Heart left ventricle (tissue), 16 donors: Measurements from ENCODE around the gene H19. TPM values are rescaled to one million over a fixed set of nuclear protein-coding genes. Genes with fewer than 3 reads are reported as not detected.

Source experiments
- ATAC-seq, 4 donors: fragments of 200-7000 bp; cut with Tn5 transposase; one replicate each; pipeline ENCODE4 v1.9.1; 2020 to 2022; ENCODE audit warnings: moderate library complexity in 4 of 4, mild to moderate bottlenecking in 3 of 4, moderate number of reproducible peaks in 1 of 4
- DNase-seq, 5 donors: peaks; one replicate each; pipeline ENCODE4 v3.0.0-alpha.2; 2020
- H3K27ac ChIP-seq, 12 donors: fragments of 200-600 bp; sonication (generic) in 4 of 12; one replicate each; pipeline versions ENCODE4 v1.5.0 to v1.8.0; 2016 to 2022; ENCODE audit warnings: mild to moderate bottlenecking in 2 of 12
- H3K27me3 ChIP-seq, 9 donors: fragments of 200-600 bp; sonication (generic) in 2 of 9; one replicate each; pipeline versions ENCODE4 v1.5.1 to v1.8.0; 2016 to 2022; ENCODE audit warnings: mild to moderate bottlenecking in 3 of 9
- H3K36me3 ChIP-seq, 9 donors: fragments of 200-600 bp; sonication (generic) in 2 of 9; one replicate each; pipeline versions ENCODE4 v1.5.0 to v1.8.0; 2018 to 2022; ENCODE audit warnings: mild to moderate bottlenecking in 2 of 9
- H3K4me1 ChIP-seq, 12 donors: fragments of 200-600 bp; sonication (generic) in 4 of 12; one replicate each; pipeline versions ENCODE4 v1.5.0 to v1.8.0; 2016 to 2022; ENCODE audit warnings: mild to moderate bottlenecking in 3 of 12
- H3K4me3 ChIP-seq, 12 donors: fragments of 200-600 bp; sonication (generic) in 4 of 12; one replicate each; pipeline versions ENCODE4 v1.5.0 to v1.8.0; 2017 to 2022; ENCODE audit warnings: mild to moderate bottlenecking in 9 of 12, moderate library complexity in 4 of 12
- H3K9me3 ChIP-seq, 12 donors: fragments of 200-600 bp; sonication (generic) in 4 of 12; one replicate each; pipeline versions ENCODE4 v1.5.0 to v1.8.0; 2016 to 2022; ENCODE audit warnings: mild to moderate bottlenecking in 1 of 12
- POLR2A ChIP-seq, 2 donors: fragments of 450-650 bp; IDR thresholded peaks; one replicate each; pipeline ENCODE4 v1.6.1; 2017; ENCODE audit warnings: antibody characterized with exemption in 2 of 2, mild to moderate bottlenecking in 2 of 2, moderate library complexity in 2 of 2
- WGBS, 4 donors: extraction: QIAGEN DNeasy Blood & Tissue Kit in 2 of 4; methylation state at CpG; one replicate each; pipeline versions ENCODE4 v1.1.5 to v1.1.7; 2013 to 2018; 5-methylcytosine and 5-hydroxymethylcytosine counted together
- intact Hi-C, 10 donors: fragments of 100-400 bp; cut with DNase I; formaldehyde crosslinking; loops; one replicate each; pipeline versions ENCODE4 v1.11.1 to v1.14.2; 2022
- polyA plus RNA-seq, 2 donors: library from polyadenylated mRNA; stranded (reverse); fragments of 200-250 nt; gene quantifications; one replicate each; pipeline ENCODE4 v1.2.3, GENCODE V29; 2013
- total RNA-seq, 9 donors: library from RNA; depleted of rRNA in 2 of 9; stranded (reverse); fragments of >200 nt in 2 of 9; fragmentation: NEBNext Ultra II Directional in 3 of 9; extraction: Animal tissue kit (Norgen Biotek cat#: 25700) in 3 of 9; gene quantifications; one replicate each; pipeline versions ENCODE4 v1.1.0 to v1.2.4, GENCODE V29; 2016 to 2023
- TF ChIP-seq, protein P1 (sequence below), 12 donors: fragments of 200-600 bp; sonication (generic) in 4 of 12; IDR thresholded peaks; one replicate each; pipeline versions ENCODE4 v1.5.0 to v1.8.0; 2018 to 2022; ENCODE audit warnings: antibody characterized with exemption in 12 of 12, mild to moderate bottlenecking in 5 of 12
- donor health status: ischemic (EF 13 %, LVEDD 7.1; RV severe dilation, severe dysfunction).
- donor health status: healthy with polysubstance abuse.
- donor health status: DM: no; HTN: yes; CAD: no.
- donor health status: DM: no; HTN: no; CAD: no.
- donor health status: ischemic (EF 25% LVEDD 6.9; RV normal size, moderate dysfunction).
- donor health status: ischemic (EF 25% LVEDD 5.7; RV mildly dilated, moderate dysfunction).
- donor health status: healthy.
- donor health status: DM: yes; HTN: yes; CAD: no.
- donor health status: ischemic (EF 35%, LVEDD 5.7; RV mildly dilated, moderate dysfunction).
- donor health status: nonischemic (EF 11% LVEDD 7.7; RV severe dilation, severe dysfunction).
- donor health status: DM: yes; HTN: yes; CAD: no.
- donor health status: PGD.
- donor health status: ischemic (EF 29% LVEDD 5.4; RV normal size, mild dysfunction).
- donor health status: nonischemic (EF 23%, LVEDD 6.1; RV moderate dilation, normal function).

The H19 gene
- total and polyA plus RNA-seq, 11 donors = 303 to 1,545 (median 586) TPM

DNA sequence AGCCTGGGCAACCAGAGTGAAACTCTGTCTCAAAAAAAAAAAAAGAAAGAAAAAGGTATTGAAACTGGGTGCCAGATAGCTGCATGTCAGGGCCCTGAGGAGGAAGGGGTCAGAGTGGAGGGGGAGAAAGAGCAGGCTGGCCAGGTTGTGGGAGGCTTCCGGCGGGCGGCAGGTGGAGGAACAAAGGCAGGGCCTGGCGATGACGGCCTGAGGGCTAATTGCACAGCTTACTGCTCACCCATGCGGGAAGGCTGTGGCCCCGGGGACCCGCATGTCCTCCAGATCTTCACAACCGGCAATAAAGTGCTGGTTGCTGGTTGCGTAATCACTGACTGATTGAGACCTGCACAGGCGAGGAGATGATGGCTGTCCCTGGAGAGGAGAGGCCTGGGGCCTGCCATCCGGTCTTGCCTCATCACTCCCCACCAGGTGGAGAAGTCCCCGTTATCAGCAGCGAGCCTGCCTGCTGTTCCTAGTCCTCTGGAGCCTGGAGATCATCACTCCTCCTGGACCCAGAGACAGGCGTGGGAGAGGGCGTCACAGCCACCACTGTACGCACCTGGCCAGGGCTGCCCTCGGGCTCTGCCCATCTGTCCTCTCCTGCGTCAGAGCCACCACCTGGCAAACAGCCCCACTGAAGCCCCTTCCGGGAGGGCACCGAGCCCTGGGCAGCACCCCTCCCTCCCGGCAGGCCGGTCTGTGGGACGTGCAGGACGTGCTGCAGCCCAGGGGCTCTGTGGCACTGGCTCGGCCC lies 18.7 kb downstream of the H19 start:
- intact Hi-C loops = no loop called here
- WGBS, 4 donors = 81 to 87% methylated on average over 10 of the region's 26 CpGs; no CpG with 5 or more reads in 2 of the 4 donors
- H3K4me3 ChIP-seq = no peak overlapping the region
- TF ChIP-seq POLR2A (IDR thresholded peaks at IDR 0.05) = no peak
- TF ChIP-seq, protein P1, sequence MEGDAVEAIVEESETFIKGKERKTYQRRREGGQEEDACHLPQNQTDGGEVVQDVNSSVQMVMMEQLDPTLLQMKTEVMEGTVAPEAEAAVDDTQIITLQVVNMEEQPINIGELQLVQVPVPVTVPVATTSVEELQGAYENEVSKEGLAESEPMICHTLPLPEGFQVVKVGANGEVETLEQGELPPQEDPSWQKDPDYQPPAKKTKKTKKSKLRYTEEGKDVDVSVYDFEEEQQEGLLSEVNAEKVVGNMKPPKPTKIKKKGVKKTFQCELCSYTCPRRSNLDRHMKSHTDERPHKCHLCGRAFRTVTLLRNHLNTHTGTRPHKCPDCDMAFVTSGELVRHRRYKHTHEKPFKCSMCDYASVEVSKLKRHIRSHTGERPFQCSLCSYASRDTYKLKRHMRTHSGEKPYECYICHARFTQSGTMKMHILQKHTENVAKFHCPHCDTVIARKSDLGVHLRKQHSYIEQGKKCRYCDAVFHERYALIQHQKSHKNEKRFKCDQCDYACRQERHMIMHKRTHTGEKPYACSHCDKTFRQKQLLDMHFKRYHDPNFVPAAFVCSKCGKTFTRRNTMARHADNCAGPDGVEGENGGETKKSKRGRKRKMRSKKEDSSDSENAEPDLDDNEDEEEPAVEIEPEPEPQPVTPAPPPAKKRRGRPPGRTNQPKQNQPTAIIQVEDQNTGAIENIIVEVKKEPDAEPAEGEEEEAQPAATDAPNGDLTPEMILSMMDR (IDR thresholded peaks at IDR 0.05) = no peak
- no peaks in the 10 kb centered on the region for H3K27me3 ChIP-seq
- peak in 3 of 5 donors; percentile 2 to 20 (median 4) for DNase-seq
- no peak for ATAC-seq
- H3K36me3 ChIP-seq = no peaks in the 10 kb centered on the region
- no peaks in the 10 kb centered on the region for H3K9me3 ChIP-seq
- H3K27ac ChIP-seq = no peak overlapping the region
- H3K4me1 ChIP-seq = no peaks in the 10 kb centered on the region

DNA sequence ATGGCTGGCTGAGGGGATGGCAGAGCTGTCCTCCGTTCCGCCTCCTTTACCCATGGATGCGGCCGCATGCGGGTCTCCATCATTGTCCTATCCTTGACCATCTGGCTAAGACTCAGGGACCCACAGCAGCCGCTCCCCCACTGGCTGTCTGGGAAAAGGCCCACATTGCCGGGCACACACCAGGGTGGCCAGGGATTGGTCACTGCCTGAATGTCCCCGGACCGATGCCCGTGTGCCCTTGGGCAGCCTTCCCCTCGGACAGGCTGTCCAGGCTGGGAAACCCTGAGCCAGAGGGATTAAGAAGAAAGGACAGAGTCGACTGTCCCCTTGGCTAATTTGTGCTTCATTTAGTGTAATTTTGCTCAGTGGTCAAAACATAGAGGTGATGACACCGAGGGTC lies 22.5 kb downstream of the H19 start:
- ATAC-seq = no peak

DNA sequence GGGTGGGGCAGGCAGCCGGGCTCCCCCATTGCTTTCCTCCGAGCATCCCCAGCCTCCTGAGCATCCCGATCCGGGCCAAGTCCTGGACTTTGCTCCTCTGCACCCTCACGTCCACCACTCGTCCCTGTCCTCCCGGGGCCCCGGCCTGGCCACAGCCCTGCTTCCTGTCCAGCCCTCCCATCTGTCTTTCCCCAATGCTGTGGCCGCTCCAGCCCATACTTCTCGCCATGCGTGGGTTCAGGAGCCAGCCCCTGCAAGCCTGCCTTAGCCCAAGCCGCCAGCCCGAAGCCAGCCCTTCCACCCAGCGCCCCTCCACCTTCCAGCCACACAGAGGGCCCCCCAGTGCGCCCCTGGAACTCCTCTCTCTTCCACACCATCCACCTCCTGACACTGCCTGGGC lies 26.7 kb downstream of the H19 start:
- 72 to 88% (median 78%) methylated on average over 9 to 12 of the region's 15 CpGs for WGBS, 4 donors
- intact Hi-C loops = no loop called here
- ATAC-seq (no peak), DNase-seq (peak in 2 of 5 donors; percentile 12 to 31)
- Histone ChIP-seq H3K27ac (no peak overlapping the region), H3K36me3 (no peaks in the 10 kb centered on the region), H3K9me3 (no peaks in the 10 kb centered on the region), H3K27me3 (no peaks in the 10 kb centered on the region), H3K4me3 (no peak overlapping the region), H3K4me1 (no peaks in the 10 kb centered on the region)
- no peak for TF ChIP-seq POLR2A (IDR thresholded peaks at IDR 0.05)
- TF ChIP-seq, protein P1 (IDR thresholded peaks at IDR 0.05) = no peak

More for the DNA sequence above, 22.5 kb downstream of the H19 start:
- Histone ChIP-seq H3K4me3 (no peak overlapping the region), H3K27ac (no peak overlapping the region), H3K4me1 (no peaks in the 10 kb centered on the region), H3K27me3 (no peaks in the 10 kb centered on the region), H3K9me3 (no peaks in the 10 kb centered on the region), H3K36me3 (no peaks in the 10 kb centered on the region)
- TF ChIP-seq, protein P1 (IDR thresholded peaks at IDR 0.05) = no peak
- TF ChIP-seq POLR2A (IDR thresholded peaks at IDR 0.05) = no peak
- intact Hi-C loops = no loop called here
- DNase-seq = no peak
- no CpG with 5 or more reads among the region's 13 CpGs for WGBS, 4 donors

DNA sequence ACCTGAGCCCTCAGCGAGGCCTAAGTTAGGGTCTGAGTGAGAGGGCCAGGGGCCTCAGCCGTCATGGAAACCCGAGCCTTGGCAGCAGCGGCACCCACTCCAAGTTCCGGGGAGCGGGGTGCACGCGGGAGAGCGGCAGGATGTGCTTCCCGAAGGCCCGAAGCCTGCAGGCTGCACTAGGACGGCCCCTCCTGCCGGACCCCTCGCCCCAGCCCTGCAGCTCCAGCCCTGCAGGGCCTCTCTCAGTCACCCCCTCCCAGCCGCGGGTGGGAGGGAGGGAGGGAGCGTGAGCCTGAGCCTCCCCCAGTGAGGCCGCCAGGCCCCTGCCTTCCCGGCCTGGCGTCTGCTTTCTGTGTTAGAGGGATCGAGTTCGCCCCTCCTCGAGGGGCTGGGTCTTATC lies 27.9 kb downstream of the H19 start:
- no peaks in the 10 kb centered on the region for H3K9me3 ChIP-seq
- H3K4me3 ChIP-seq = no peak overlapping the region
- H3K36me3 ChIP-seq = no peaks in the 10 kb centered on the region
- no peak overlapping the region for H3K27ac ChIP-seq
- no CpG with 5 or more reads among the region's 23 CpGs for WGBS, 4 donors
- intact Hi-C loops = no loop called here
- TF ChIP-seq POLR2A (IDR thresholded peaks at IDR 0.05) = no peak
- TF ChIP-seq, protein P1 (IDR thresholded peaks at IDR 0.05) = no peak
- no peak for ATAC-seq
- H3K4me1 ChIP-seq = no peaks in the 10 kb centered on the region
- H3K27me3 ChIP-seq = no peaks in the 10 kb centered on the region
- no peak for DNase-seq
